H1 (cell line): ENCODE results near the gene SDSL. TPM values are rescaled to one million over a fixed set of nuclear protein-coding genes. Genes with fewer than 3 reads are reported as not detected.

Experiments
- CTCF ChIA-PET: fragments of 300-600 bp; sonication (Branson Sonifier 250); formaldehyde crosslinking; loops from one replicate; lab custom pipeline; 2021; ENCODE audit not compliant: partially characterized antibody; lab: Charles Lee
- POLR2A ChIA-PET: fragments of 300-600 bp; sonication (Branson Sonifier 250); formaldehyde crosslinking; loops from one replicate; lab custom pipeline; 2021; ENCODE audit warnings: inconsistent platforms; ENCODE audit not compliant: partially characterized antibody; lab: Charles Lee
- DNase-seq, 2 experiments: peaks; one replicate each; pipeline versions ENCODE4 v3.0.0 to v3.0.0-alpha.2; 2010 to 2022; ENCODE audit warnings: low spot score in 2 of 2, low read depth in 1 of 2, mixed read lengths in 1 of 2
- FAIRE-seq: peaks from 2 replicates; lab custom pipeline; 2011; peaks lifted over from hg19 to GRCh38; lab: Jason Lieb, UNC
- H2AFZ ChIP-seq: 2 replicates; pipeline ENCODE4 v1.8.1; 2012; ENCODE audit warnings: low read length, inconsistent platforms
- H2AK5ac ChIP-seq: 2 replicates; pipeline ENCODE4 v1.6.1; 2013; ENCODE audit warnings: low read depth, low read length
- H2BK120ac ChIP-seq: replicated peaks from 2 replicates; pipeline ENCODE3; 2013; ENCODE audit warnings: low read depth, low read length, inconsistent platforms
- H2BK12ac ChIP-seq: 2 replicates; pipeline ENCODE4 v1.6.1; 2013; ENCODE audit warnings: low read depth, low read length
- H2BK15ac ChIP-seq: 2 replicates; pipeline ENCODE4 v1.6.1; 2013; ENCODE audit warnings: low read length
- H2BK20ac ChIP-seq: 2 replicates; pipeline ENCODE4 v1.6.1; 2013; ENCODE audit warnings: low read length
- H2BK5ac ChIP-seq: 2 replicates; pipeline ENCODE4 v1.6.1; 2013; ENCODE audit warnings: low read depth, low read length
- H3K14ac ChIP-seq: 2 replicates; pipeline ENCODE4 v1.6.1; 2013; ENCODE audit warnings: inconsistent platforms; ENCODE audit not compliant: insufficient read length
- H3K18ac ChIP-seq: 2 replicates; pipeline ENCODE4 v1.6.1; 2013; ENCODE audit warnings: low read length; ENCODE audit errors: extremely low read depth
- H3K23ac ChIP-seq: 2 replicates; pipeline ENCODE4 v1.6.1; 2013; ENCODE audit warnings: inconsistent platforms; ENCODE audit not compliant: insufficient read length
- H3K23me2 ChIP-seq: 2 replicates; pipeline ENCODE4 v1.6.1; 2013; ENCODE audit warnings: low read depth, low read length
- H3K27ac ChIP-seq: 2 replicates; pipeline ENCODE4 v1.6.1; 2011; ENCODE audit warnings: low read depth, low read length, inconsistent platforms
- H3K27me3 ChIP-seq, 4 experiments: replicated peaks in 1 of 4; 1 replicate in 1 of 4; 2 replicates in 3 of 4; pipeline versions ENCODE4 v1.6.1 to v1.8.1; 2011 to 2013; ENCODE audit warnings: low read length in 3 of 4, mild to moderate bottlenecking in 3 of 4, inconsistent platforms in 2 of 4, mixed read lengths in 2 of 4, moderate library complexity in 1 of 4; ENCODE audit not compliant: control insufficient read depth in 3 of 4, insufficient read depth in 3 of 4; ENCODE audit errors: extremely low read depth in 1 of 4
- H3K36me3 ChIP-seq, 4 experiments: 2 replicates each; pipeline versions ENCODE4 v1.6.1 to v1.8.1; 2011 to 2013; ENCODE audit warnings: mild to moderate bottlenecking in 4 of 4, low read length in 3 of 4, moderate library complexity in 2 of 4, control low read depth in 1 of 4, inconsistent platforms in 1 of 4; ENCODE audit not compliant: insufficient read depth in 4 of 4, control insufficient read depth in 2 of 4
- H3K4ac ChIP-seq: replicated peaks from 2 replicates; pipeline ENCODE3; 2013; ENCODE audit warnings: low read length, low read depth, mixed read lengths, inconsistent platforms; ENCODE audit not compliant: insufficient read length
- H3K4me1 ChIP-seq, 4 experiments: replicated peaks in 1 of 4; 1 replicate in 1 of 4; 2 replicates in 3 of 4; pipeline versions ENCODE4 v1.6.1 to v1.8.1; 2011 to 2013; ENCODE audit warnings: low read length in 3 of 4, inconsistent platforms in 2 of 4, mixed read lengths in 1 of 4; ENCODE audit not compliant: insufficient read depth in 4 of 4, control insufficient read depth in 3 of 4
- H3K4me2 ChIP-seq, 2 experiments: 2 replicates each; pipeline versions ENCODE4 v1.6.1 to v1.8.1; 2011 to 2013; ENCODE audit warnings: low read depth in 2 of 2, low read length in 2 of 2, control low read depth in 1 of 2, inconsistent platforms in 1 of 2, mild to moderate bottlenecking in 1 of 2; ENCODE audit not compliant: insufficient read depth in 1 of 2
- H3K4me3 ChIP-seq, 4 experiments: fragments of 200-600, 300-600 bp in 1 of 4; sonication (generic), shearing (Covaris generic), sonication (Bioruptor Twin) in 1 of 4; 2 replicates each; pipeline versions ENCODE4 v1.5.1 to v1.8.1; 2011 to 2016; ENCODE audit warnings: low read length in 4 of 4, low read depth in 3 of 4, control low read depth in 2 of 4, inconsistent platforms in 2 of 4, mild to moderate bottlenecking in 2 of 4, mixed read lengths in 1 of 4, moderate library complexity in 1 of 4; ENCODE audit not compliant: insufficient read depth in 2 of 4; ENCODE audit errors: extremely low read depth in 1 of 4
- H3K56ac ChIP-seq: replicated peaks from 2 replicates; pipeline ENCODE3; 2013; ENCODE audit warnings: low read depth, mild to moderate bottlenecking, mixed read lengths, low read length, inconsistent platforms; ENCODE audit not compliant: insufficient read length
- H3K79me1 ChIP-seq: 2 replicates; pipeline ENCODE4 v1.6.1; 2013; ENCODE audit warnings: low read depth, low read length, control low read depth
- H3K79me2 ChIP-seq, 2 experiments: 2 replicates each; pipeline versions ENCODE4 v1.6.1 to v1.8.1; 2012 to 2013; ENCODE audit warnings: low read length in 2 of 2, mild to moderate bottlenecking in 2 of 2, inconsistent platforms in 1 of 2; ENCODE audit not compliant: insufficient read depth in 2 of 2, control insufficient read depth in 1 of 2
- H3K9ac ChIP-seq, 4 experiments: replicated peaks in 1 of 4; 1 replicate in 1 of 4; 2 replicates in 3 of 4; pipeline versions ENCODE4 v1.6.1 to v1.8.1; 2011 to 2013; ENCODE audit warnings: low read depth in 3 of 4, low read length in 3 of 4, control low read depth in 2 of 4, mild to moderate bottlenecking in 2 of 4, moderate library complexity in 2 of 4, inconsistent platforms in 1 of 4; ENCODE audit errors: extremely low read depth in 1 of 4
- H3K9me3 ChIP-seq, 2 experiments: 2 replicates each; pipeline versions ENCODE4 v1.6.1 to v1.8.1; 2012 to 2013; ENCODE audit warnings: mild to moderate bottlenecking in 2 of 2, moderate library complexity in 2 of 2, control low read depth in 1 of 2, inconsistent platforms in 1 of 2, low read depth in 1 of 2, low read length in 1 of 2, mixed read lengths in 1 of 2; ENCODE audit not compliant: insufficient read depth in 2 of 2
- H4K20me1 ChIP-seq, 2 experiments: replicated peaks in 1 of 2; 2 replicates each; pipeline versions ENCODE3 to v1.8.1; 2011 to 2013; ENCODE audit warnings: inconsistent platforms in 2 of 2, low read length in 2 of 2, mild to moderate bottlenecking in 1 of 2; ENCODE audit not compliant: insufficient read depth in 2 of 2, control insufficient read depth in 1 of 2
- H4K5ac ChIP-seq: 2 replicates; pipeline ENCODE4 v1.6.1; 2013; ENCODE audit warnings: low read length, low read depth, mixed read lengths, inconsistent platforms; ENCODE audit not compliant: insufficient read length
- H4K8ac ChIP-seq: 2 replicates; pipeline ENCODE4 v1.8.0; 2013; ENCODE audit warnings: mild to moderate bottlenecking, moderate library complexity, low read length, inconsistent platforms; ENCODE audit not compliant: insufficient read depth; ENCODE audit errors: extremely low read depth
- H4K91ac ChIP-seq: replicated peaks from 2 replicates; pipeline ENCODE3; 2013; ENCODE audit warnings: low read length, mixed read lengths, inconsistent platforms; ENCODE audit not compliant: insufficient read length
- WGBS, 2 experiments: shearing (Covaris generic) in 1 of 2; methylation state at CpG; one replicate each; pipeline versions ENCODE4 v1.1.6 to v1.1.7; 2013 to 2015; ENCODE audit warnings: low lambda C conversion rate in 2 of 2, mixed read lengths in 2 of 2, inconsistent platforms in 1 of 2, low coverage in 1 of 2, missing lambda C conversion rate in 1 of 2; ENCODE audit not compliant: insufficient replicate concordance in 2 of 2, insufficient coverage in 1 of 2, insufficient read length in 1 of 2; ENCODE audit errors: extremely low coverage in 1 of 2, missing lambda C conversion rate in 1 of 2; 5-methylcytosine and 5-hydroxymethylcytosine counted together
- polyA plus RNA-seq, 7 experiments: library from polyadenylated mRNA; depleted of rRNA in 3 of 7; stranded (reverse) in 5 of 7; unstranded in 2 of 7; fragments of >200 nt in 5 of 7; fragments of 200-250 nt in 2 of 7; gene quantifications; 1 replicate in 5 of 7; 2 replicates in 1 of 7; 4 replicates in 1 of 7; pipeline versions ENCODE4 v1.2.1 to v1.2.3, GENCODE V29; 2011 to 2013; ENCODE audit warnings: missing spikeins in 2 of 7, mixed read lengths in 2 of 7
- total RNA-seq: library from RNA; stranded (reverse); fragmentation: NEBNext Ultra II Directional; extraction: Animal tissue kit (Norgen Biotek cat#: 25700); gene quantifications from 2 replicates; pipeline ENCODE4 v1.2.1, GENCODE V29; 2021

Gene SDSL
- total and polyA plus RNA-seq, 2 of the 8 experiments (the other 6 are each of a cell fraction or from before 2014, with no cell fraction given), result 0.69 to 1.3 TPM

DNA sequence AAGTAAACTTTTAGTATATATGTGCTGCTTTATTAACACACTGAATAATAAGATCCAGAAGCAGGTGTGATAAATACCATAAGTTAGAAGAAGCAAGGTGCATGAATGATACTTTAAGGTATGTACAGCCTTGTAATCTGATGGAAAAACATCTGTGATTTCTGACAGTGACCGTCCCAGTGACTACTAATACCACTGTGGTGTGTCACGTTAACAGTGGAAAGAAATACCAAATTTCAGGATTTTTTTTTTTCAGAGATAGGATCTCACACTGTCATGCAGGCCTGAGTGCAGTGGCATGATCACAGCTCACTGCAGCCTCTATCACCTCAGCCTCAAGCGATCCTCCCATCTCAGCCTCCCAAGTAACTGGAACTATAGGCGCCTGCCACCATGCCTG is 40.0 kb upstream of the SDSL start:
- CTCF ChIA-PET, result interaction anchor here (0.9 to 1.1 kb wide), 2 partner anchors 11 to 43 kb away, joined by 3 read pairs; no protein-coding TSS in a partner anchor

More for the DNA sequence above, 40.0 kb upstream of the SDSL start:
- Histone ChIP-seq H3K4ac (no peak overlapping the region), H4K20me1 (peaks cover 0 to 2% of the 10 kb centered on the region in 2 experiments), H3K79me2 (no peaks in the 10 kb centered on the region), H3K4me2 (no peak overlapping the region), H2BK15ac (no peak overlapping the region), H3K23ac (no peak overlapping the region), H2AFZ (no peak overlapping the region), H3K14ac (no peak overlapping the region), H4K8ac (no peak overlapping the region), H4K5ac (no peak overlapping the region), H3K9ac (no peak overlapping the region), H3K79me1 (no peaks in the 10 kb centered on the region), H2AK5ac (no peak overlapping the region), H2BK120ac (no peak overlapping the region), H3K56ac (no peak overlapping the region), H3K27me3 (no peaks in the 10 kb centered on the region), H3K4me3 (no peak overlapping the region), H3K27ac (no peak overlapping the region), H3K9me3 (no peaks in the 10 kb centered on the region), H2BK20ac (no peak overlapping the region), H4K91ac (no peak overlapping the region), H2BK12ac (no peak overlapping the region), H3K36me3 (peaks cover 0 to 6% (median 3%) of the 10 kb centered on the region in 4 experiments; a peak in 4 of 8 replicates), H3K23me2 (no peaks in the 10 kb centered on the region), H2BK5ac (no peak overlapping the region), H3K18ac (no peak overlapping the region), H3K4me1 (no peaks in the 10 kb centered on the region)
- POLR2A ChIA-PET, result no interaction called here
- 95% methylated on average over 4 of the region's 4 CpGs; no CpG with 5 or more reads in 1 of the 2 experiments for WGBS, 2 experiments
- DNase-seq (no peak), FAIRE-seq (no peak)
